Activated CD4-positive, CD25-positive, alpha-beta regulatory T cell treated with anti-CD3 and anti-CD28 coated beads, Interleukin-2, amount 50 U/mL, for 72 hours (primary cell): ENCODE data around the gene UNKL.

ENCODE experiments used
- DNase-seq: peaks from one replicate; pipeline ENCODE4 v3.0.0; 2021

Gene UNKL

GRCh38 chr16:1349951-1350350, 64.6 kb downstream of the UNKL start:
- no peak for DNase-seq

- no peak for DNase-seq
Observed at GRCh38 chr16:1349351-1349750, 65.2 kb downstream of the UNKL start.

GRCh38 chr16:1348926-1349325, 65.6 kb downstream of the UNKL start:
- no peak for DNase-seq

DNA sequence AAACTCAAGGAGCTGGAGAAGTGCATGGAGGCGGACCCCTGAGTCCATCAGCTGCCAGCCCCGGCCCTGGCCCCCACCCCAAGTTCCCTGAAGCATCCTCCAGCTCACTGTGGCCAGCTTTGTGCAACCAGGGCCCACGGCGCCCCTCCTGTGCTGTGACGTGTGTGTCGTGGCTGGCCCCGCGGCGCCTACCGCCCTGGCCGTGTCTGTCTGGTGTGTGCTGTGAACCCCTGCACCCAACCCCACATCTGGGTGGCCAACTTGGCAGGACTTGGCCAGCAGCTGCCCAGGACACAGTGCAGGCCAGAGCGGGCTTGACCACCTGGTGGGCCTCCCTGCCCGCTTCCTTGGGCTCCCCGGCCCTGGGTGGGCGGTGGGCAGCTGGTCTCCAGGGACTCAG, 66.1 kb downstream of the UNKL start:
- DNase-seq: no peak

DNA sequence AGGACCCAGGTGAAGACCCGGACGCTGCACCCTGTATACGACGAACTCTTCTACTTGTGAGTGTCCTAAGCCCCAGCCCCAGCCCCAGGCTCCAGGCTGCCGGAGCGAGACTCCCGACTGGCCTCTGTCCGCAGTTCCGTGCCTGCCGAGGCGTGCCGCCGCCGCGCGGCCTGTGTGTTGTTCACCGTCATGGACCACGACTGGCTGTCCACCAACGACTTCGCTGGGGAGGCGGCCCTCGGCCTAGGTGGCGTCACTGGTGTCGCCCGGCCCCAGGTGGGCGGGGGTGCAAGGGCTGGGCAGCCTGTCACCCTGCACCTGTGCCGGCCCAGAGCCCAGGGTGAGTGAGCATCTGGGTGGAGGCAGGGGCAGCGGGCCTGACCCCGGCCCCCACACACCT, 66.5 kb downstream of the UNKL start:
- DNase-seq: no peak

DNA sequence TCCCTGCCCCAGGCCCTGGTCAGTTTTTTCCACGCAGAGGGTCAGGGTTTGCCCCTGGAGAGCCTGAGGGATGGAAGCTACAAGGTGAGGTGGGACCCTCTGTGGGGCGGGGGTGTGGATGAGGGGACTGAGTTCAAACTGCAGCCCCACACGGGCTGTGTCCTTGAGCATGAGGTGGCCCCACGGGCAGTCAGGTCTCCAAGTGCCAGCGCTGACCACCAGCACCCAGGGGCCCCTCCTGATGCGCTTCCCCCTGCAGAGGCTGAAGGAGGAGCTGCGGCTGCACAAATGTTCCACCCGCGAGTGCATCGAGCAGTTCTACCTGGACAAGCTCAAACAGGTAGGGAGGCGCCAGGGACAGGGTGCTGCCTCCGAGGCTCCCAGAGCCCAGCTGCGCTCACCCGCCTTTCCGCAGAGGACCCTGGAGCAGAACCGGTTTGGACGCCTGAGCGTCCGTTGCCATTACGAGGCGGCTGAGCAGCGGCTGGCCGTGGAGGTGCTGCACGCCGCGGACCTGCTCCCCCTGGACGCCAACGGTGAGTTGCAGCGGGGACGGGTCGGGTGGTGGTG, 67.1 kb downstream of the UNKL start:
- no peak for DNase-seq

DNA sequence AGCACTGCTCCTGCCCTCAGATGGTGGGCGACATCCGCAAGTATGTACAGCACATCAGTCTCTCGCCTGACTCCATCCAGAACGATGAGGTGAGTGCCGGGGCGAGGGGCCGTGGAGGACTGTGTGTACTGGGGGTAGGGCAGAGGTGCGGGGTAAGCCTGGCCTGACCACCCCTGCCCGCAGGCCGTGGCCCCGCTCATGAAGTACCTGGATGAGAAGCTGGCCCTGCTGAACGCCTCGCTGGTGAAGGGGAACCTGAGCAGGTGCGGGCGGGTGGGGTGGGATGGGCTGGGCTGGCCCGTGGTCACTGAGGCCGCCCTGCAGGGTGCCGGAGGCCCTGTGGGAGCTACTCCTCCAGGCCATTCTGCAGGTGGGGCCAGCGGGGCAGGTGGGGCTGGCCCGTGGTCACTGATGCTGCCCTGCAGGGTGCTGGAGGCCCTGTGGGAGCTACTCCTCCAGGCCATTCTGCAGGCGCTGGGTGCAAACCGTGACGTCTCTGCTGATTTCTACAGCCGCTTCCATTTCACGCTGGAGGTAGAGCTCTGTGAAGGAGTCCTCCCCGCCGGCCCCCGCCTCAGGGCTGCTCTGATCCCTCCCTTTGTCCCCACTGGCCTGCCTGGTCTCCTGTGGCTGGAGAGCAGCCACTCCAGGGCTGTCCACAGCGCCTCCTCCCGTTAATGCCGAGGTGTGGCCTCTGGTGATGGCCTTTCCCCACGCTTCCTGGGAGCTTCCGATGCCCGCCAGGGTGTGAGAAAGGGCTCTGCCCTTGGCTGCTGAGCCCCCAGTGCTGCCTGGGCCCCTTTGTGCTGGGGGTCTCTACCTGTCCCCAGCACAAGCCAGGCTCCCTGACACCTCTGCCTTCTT, 67.8 kb downstream of the UNKL start:
- DNase-seq: no peak

GRCh38 chr16:1345651-1346421, 68.7 kb downstream of the UNKL start:
- DNase-seq: no peak

DNA sequence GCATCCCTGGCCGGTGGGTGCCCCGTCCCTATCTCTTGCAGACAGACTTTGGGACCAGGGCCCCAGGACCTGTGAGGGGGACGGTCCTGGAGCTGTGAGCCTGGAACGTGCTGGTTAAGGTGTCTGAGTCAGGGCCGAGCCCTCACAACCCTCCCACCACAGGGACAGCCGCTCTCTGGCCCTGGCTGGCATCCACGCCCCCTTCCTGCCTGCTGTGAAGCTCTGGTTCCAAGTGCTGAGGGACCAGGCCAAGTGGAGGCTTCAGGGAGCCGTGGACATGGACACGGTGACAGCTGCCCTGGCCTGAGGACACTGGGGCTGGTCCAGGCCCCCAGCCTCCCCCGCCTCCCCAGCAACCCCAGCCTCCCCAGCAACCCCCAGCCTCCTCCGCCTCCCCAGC, 69.4 kb downstream of the UNKL start:
- DNase-seq: no peak

GRCh38 chr16:1344499-1344898, 70.0 kb downstream of the UNKL start:
- no peak for DNase-seq

GRCh38 chr16:1343428-1344242, 70.9 kb downstream of the UNKL start:
- DNase-seq: no peak

DNA sequence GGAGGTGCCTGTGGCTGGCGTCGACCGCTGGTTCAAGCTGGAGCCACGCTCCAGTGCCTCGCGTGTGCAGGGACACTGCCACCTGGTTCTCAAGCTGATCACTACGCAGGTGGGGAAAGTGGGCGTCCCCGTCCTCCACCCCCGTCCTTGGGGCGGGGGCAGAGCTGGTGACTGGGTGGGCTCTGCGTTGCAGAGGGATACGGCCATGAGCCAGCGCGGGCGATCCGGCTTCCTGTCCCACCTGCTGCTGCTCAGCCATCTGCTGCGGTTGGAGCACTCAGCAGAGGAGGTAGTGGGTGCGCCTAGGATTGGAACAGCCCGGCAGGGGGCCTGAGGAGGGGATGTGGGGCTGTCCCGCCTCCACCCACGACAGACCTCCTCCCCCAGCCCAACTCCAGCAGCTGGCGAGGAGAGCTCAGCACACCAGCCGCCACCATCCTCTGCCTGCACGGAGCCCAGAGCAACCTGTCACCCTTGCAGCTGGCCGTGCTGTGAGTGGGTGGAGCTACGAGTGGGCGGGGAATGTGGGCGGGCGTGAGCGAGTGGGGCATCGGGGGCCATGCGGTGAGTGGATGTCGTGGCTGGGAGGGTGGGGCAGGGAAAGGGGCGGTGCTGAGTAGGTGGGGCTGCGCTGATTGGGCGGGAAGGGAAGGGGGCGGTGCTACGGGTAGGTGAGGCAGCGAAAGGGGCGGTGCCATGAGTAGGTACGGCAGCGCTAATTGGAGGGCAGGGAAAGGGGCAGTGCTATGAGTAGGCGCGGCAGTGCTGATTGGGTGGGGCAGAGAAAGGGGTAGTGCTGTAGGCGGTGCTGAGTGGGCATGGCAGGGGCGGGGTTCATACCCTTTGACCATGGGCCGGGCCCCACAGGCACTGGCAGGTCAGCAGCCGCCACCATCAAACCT, 71.7 kb downstream of the UNKL start:
- peak; percentile 90 for DNase-seq

DNA sequence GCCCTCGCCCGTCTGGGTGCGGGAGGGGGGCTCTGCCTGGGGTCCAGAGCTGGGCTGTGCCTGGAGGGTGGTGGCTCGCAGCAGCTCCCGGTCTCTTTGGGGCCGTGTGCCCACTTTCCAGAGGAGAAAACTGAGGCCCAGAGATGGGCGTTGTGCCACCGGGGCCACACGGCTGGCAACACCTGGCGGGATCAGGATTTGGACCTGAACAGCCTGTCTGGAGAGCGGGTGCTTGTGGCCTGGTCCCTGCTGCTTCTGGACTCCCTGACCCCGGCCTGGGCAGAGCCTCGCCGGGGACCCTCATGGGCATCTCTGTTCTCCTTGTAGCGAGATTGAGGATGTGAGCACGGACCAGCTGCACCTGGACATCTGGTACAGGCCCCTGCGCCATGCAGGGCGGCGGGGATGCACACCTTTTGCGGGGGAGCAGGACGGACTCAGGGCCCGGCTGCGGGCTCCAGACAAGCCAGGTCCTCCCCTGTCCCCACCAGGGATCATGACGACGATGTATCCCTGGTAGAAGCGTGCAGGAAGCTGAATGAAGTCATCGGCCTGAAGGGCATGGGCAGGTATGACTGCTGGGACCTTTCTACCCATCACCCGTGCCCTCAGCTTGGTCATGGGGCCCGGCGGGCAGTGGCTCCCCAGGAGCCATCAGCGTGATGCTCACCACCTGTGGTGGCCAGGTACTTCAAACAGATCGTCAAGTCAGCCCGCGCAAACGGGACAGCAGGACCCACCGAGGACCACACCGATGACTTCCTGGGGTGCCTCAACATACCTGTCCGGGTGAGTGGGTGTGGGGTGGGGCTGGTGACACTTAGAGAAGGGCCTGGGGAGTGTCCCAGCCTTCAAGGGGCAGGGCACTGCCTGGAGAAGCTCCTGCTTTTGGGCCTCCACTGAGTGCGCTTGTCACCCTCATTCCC, 72.7 kb downstream of the UNKL start:
- no peak for DNase-seq

DNA sequence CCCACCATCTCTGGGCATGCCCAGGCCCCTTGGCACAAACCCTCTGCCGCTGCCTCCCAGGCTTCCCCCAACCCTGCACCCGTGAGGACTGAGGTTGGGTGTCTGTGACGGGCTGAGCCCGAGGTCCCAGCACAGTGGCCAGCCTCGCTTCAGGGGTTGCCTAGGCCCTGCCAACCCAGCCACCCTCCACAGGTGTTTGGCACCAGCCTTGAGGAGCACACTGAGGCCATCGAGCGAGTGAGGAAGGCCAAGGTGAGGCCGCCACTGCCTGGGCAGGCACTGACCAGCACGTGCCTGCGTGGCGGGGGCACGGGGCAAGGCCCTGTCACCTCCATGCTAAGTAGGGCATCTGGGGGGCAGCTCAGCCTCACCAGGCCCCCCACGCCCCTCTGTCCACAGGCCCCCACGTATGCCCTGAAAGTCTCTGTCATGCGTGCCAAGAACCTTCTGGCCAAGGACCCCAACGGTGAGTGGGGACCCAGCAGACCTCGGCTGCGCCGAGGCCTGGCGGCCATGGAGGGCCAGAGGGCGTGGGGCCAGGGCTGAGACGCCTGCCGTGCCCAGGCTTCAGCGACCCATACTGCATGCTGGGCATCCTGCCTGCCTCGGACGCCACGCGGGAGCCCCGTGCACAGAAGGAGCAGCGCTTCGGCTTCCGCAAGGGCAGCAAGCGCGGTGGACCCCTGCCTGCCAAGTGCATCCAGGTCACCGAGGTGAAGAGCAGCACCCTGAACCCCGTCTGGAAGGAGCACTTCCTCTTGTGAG, 73.6 kb downstream of the UNKL start:
- DNase-seq: no peak

DNA sequence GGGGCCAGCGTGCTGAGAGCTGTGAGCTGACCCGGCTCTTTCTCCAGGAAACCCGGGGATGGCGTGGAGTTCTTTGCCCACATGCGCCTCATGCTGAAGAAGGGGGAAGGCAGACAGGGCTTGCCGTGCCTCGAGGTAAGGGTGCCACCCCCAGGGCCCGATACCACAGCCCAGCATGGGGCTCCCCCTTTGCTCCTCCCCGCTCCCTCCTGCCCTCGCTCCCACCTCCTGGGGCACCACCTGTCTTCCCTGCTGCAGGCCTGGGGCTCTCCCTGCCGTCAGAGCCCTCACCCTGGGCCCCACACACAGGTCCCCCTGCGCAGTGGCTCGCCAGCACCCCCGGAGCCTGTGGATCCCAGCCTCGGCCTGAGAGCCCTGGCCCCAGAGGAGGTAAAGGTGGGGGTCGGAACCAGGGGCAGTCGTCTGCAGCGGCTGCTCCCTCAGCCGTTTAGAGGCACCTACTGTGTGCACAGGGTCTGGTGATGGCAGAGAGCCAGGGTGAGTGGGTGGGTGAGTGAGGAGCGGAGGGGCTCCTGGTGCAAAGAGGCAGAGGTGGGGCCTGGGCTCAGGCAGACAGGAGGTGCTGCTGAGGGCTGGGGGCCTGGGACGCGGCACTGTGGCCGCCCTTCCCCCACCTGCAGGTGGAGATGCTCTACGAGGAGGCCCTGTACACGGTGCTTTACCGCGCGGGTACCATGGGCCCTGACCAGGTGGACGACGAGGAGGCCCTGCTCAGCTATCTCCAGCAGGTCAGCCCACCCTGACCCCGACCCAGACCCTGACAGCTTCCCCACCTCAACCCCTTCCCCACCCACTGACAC, 75.4 kb downstream of the UNKL start:
- no peak for DNase-seq

DNA sequence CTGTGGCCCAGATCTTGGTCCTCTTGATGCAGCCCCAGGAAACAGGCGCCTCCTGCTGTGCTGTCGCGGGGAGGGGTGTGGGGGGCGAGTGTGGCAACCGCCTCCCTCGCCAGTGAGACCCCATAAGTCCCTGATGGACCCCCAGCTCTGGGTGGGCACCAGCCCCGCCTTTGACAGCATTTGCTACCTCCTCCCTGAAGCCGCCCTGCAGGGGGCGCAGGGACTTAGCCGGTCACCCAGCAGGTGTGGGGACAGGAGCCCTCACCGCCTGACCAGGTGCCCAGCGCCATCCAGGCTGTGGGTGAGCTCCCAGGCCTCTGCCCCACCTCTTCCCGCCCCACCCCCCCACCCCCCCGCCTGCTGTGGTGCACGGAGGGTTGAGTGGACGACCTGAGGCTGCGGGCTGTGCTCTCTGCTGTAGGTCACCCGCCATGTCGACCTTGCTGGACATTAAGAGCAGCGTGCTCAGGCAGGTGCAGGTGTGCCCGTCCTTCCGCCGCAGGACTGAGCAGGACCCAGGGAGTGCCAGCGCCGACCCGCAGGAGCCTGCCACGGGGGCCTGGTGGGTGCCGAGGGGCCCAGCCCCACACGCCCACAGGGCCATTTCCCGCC, 76.3 kb downstream of the UNKL start:
- DNase-seq: no peak

GRCh38 chr16:1337486-1337885, 77.0 kb downstream of the UNKL start:
- no peak for DNase-seq

GRCh38 chr16:1336619-1337018, 77.9 kb downstream of the UNKL start:
- DNase-seq: no peak

- no peak for DNase-seq
Observed at GRCh38 chr16:1335996-1336395, 78.5 kb downstream of the UNKL start.
